Lower leg skin (tissue), 3 donors: ENCODE results near the gene SAMHD1.

Experiments used
- CTCF ChIP-seq, 3 donors: fragments of 450-650 bp; IDR thresholded peaks; one replicate each; pipeline ENCODE4 v1.5.1; 2016; ENCODE audit warnings: antibody characterized with exemption in 3 of 3, mild to moderate bottlenecking in 3 of 3, moderate library complexity in 2 of 3
- POLR2A ChIP-seq, 2 donors: fragments of 450-650 bp; IDR thresholded peaks; one replicate each; pipeline ENCODE4 v1.6.1; 2016 to 2017; ENCODE audit warnings: antibody characterized with exemption in 2 of 2, mild to moderate bottlenecking in 1 of 2, moderate library complexity in 1 of 2

- no peak for TF ChIP-seq CTCF (IDR thresholded peaks at IDR 0.05)
- no peak for TF ChIP-seq POLR2A (IDR thresholded peaks at IDR 0.05)
Observed at GRCh38 chr20:36883977-36884535, 67.5 kb downstream of the SAMHD1 start.
